IPS DF 19.7 (cell line): ENCODE data around the gene GK.
"Not testable (repeated sequence)": the region's sequence is repeated elsewhere in the genome, so short reads cannot be mapped to it uniquely, and the experiment has no call there.

ENCODE experiments used
- DNase-seq: peaks from one replicate; pipeline ENCODE4 v3.0.0-alpha.2; 2013; ENCODE audit warnings: low read depth, low spot score

The GK gene

DNA sequence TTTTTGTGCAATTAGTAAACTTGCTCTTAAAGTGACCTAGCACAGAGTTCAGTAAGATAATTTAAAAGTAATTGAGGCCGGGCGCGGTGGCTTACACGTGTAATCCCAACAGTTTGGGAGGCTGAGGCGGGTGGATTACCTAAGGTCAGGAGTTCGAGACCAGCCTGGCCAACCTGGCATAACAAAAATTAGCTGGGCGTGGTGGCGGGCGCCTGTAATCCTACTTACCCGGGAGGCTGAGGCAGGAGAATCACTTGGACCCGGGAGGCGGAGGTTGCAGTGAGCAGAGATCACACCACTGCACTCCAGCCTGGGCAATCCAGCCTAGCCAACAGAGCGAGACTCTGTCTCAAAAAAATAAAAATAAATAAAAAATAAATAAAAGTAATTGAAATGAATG lies 1.2 kb downstream of the GK start:
- not testable (repeated sequence) for DNase-seq

- DNase-seq, result no peak
These were observed 1.9 kb downstream of the GK start for GRCh38 chrX:30654989-30655607.

DNA sequence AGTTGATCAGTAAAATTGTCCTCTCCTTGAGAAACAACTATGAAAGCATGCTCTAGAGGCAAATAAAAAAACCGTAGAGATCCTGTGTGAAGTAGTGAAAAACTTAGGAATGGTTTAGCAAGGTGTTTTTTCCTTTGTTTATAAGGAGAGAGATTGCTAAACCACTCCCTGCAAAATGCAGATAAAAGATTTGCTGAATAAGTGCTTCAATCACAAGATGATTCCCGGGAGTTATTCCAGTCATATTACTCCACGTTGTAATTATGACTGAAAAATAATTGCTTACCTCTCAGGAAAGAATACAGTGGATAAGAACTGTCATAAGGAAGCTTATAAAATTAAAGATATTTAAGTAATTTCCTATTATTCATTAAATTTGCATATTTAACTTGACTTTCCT lies 2.8 kb downstream of the GK start:
- no peak for DNase-seq

GRCh38 chrX:30657196-30658161 lies 4.3 kb downstream of the GK start:
- DNase-seq, result no peak

GRCh38 chrX:30659421-30659820 lies 6.2 kb downstream of the GK start:
- DNase-seq, result no peak

- no peak for DNase-seq
These were observed 8.0 kb downstream of the GK start for GRCh38 chrX:30661228-30661627.

DNA sequence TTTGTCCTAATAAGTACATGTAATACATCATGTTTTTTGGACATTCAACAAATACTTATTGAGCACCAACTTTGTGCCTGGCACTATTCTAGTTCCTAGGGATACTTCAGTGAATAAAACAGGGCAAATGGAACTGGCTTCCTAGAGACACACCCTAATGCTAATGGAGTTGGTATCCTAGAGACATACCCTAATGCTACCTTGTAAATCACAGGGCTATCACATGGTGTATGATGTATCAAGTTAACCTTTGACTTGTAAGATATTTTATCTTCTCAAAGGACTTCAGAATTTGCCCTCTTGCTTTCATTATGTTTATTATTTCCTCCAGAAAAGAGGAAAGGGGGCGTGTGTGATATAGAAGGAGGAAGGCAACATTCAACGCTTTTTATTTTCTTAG lies 10.1 kb downstream of the GK start:
- DNase-seq, result no peak

DNA sequence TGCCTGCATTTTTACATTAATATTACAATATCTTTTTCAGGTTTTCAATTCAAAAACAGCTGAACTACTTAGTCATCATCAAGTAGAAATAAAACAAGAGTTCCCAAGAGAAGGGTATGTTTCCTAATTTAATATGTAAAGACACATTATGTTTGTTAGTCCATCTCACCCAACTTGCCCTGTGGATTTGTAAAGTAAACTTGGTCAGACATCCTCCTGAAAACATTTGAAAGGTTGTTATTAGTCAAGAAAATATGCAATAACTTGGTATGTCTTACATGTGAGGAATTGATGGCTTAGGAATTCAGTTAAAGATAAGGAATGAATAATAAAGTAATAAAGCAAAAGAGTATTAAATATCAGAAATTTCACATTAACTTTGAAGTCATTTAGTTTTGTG lies 12.2 kb downstream of the GK start:
- DNase-seq, result no peak

DNA sequence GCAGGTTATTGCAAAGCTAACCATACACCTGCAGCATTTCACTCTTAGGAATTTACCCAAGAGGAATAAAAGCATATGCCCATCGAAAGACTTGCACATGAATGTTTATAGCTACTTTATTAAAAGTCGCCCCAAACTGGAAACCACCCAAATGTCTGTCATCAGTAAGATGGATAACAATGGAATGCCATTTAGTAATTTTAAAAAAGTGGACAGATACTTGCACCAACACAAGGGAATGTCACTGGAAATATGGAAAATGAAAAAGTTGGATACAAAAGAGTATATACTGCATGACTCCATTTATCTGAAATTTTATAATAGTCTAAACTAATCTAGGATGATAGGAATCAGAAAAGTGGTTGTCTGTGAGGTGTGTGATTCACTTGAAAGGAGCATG lies 12.9 kb downstream of the GK start:
- no peak for DNase-seq

DNA sequence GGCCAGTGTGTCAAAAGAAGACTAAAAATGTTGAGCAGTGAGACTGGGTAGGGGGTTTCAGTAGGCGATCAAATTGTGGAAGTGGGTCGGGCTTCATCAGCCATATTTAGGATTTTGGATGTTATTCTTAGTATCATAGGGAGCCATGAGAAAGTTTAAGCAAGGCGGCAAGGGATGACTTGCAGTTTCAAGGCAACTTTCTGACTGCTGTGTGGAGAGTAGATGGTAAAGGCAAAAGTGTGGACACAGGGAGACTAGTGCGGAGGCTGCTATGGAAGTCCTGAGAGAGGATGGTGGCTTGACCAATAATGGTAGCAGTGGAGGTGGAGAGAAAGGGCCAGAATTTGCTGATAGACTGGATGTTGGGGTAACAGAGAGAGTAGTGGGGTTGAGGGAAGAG lies 15.4 kb downstream of the GK start:
- no peak for DNase-seq

DNA sequence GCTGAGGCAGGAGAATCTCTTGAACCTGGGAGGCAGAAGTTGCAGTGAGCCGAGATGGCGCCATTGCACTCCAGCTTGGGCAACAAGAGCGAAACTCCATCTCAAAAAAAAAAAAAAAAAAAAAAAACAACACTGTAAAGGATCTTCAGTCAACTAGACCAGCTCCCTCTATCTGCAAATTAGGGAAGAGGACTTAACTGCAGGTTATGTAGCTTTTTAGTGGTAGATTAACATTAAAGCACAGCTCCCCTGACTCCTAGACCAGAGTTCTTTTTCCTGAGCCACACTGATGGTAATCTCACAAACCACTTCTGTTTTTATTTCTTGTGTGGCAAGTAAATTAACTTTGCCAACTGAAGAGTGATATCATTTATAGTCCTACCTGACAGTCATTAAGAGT lies 18.0 kb downstream of the GK start:
- DNase-seq, result not testable (repeated sequence)

DNA sequence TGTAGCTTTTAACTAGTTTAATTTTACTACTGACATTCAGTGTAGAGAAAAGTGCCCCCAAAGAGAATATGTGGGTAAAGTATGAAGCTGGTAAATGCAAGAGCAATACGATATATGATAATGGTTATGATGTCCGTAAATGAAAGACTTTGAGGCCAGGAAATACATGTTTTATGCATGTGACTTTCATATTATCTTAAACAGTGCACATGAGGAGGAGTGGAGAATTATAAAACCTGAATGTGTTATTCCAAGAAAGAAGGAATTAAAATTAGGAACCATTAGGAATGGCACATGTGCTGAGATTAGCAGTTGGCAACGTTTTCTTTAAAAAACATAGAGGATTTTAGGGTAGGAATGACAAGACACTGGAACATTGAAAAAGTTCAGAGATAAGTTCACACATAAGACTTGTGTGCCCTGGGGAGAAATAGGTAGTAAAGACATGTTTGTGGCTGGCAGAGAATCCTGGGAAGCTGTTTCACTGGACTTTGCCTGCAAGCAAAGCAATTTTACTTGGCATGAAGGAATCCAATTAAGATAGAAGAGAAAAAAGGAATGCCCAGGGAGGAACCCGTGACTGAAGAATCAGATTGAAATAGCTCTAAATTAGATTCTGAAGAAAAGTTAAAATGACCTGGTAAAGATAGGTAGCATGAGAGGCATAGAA lies 20.0 kb downstream of the GK start:
- no peak for DNase-seq

DNA sequence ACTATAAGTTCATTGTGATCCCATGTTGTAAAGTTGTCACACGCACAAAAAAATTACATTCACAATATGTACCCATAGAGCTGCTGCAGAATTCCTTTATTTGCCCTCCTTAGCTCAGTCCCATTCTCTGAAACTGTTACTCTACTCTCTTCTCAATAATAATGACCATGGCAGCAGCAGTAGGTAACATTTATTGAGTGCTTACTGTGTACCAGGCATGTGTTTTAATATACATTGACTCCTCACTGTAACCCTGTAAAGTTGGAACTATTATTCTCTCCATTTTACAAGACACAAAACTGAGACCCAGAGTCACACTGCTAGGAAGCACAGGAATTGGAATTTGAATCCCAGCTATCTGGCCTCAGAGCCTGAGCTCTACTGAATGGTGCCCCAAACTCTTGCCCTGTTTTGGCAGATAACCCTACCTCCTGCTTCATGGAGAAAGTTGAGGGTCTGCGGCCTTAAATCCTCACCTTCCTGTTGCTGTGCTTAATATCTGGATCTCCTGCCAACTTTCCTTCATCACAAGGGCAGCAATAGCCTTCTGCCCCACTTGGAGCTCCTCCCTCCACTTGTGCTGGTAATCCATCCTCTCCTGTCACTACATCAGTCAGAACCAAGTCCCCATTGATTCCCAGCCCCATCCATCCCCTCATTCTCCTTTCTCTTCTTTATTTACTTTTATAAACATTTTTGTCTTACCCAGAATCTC lies 20.8 kb downstream of the GK start:
- DNase-seq, result no peak

GRCh38 chrX:30674799-30675198 lies 21.6 kb downstream of the GK start:
- DNase-seq, result no peak

DNA sequence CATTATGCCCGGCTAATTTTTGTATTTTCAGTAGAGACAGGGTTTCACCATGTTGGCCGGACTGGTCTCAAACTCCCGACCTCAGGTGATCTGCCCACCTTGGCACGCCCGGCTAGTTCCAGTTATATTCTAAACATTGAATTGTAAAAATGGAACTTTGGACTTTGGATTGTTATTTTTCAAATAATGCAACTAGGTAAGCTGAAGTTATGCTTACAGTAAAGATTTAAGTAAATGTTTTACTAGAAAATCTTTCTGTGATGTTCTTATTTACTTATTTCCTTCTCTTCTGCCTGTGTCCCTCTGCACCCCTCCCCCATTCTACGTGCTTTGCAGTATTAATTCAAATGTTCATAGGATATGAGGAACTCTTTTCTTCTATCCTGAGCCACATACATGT lies 26.1 kb downstream of the GK start:
- no peak for DNase-seq

DNA sequence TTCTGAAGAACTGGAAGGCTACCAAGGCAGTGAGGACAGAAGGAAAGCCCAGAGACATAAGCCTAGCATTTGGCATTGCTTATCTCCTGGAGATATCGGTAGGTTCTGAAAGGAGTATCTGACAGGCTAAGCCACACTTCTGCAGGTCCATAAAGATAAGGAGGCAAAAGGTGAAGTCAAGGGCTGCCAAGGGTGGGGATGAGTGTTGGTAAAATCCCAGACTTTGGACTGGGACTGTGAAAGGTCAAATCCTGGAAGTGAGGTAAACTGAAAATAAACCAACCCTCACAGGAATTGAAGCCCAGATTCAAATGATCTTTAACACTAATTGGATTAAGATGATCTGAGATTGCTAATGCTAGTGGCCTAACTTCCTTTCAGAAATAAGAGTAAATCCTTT lies 27.4 kb downstream of the GK start:
- no peak for DNase-seq

DNA sequence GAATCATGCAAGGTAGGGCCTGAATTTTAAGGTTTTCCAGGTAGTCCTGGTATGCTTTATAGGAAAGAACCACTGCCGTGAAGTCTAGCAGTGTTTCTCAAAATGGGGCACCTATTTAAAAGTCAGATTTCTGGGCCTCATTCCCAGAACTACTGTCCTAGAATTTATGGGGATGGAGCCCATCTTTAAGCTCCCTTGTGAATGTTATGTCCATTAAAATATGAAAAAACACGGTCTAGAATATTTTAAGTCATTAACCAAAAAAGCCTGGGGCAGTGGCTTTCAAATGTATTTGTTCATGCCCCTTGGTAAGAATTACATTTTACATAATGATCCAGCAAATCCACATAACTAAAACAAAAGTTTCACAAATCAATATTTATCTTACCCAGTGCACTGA lies 35.4 kb downstream of the GK start:
- DNase-seq, result no peak

DNA sequence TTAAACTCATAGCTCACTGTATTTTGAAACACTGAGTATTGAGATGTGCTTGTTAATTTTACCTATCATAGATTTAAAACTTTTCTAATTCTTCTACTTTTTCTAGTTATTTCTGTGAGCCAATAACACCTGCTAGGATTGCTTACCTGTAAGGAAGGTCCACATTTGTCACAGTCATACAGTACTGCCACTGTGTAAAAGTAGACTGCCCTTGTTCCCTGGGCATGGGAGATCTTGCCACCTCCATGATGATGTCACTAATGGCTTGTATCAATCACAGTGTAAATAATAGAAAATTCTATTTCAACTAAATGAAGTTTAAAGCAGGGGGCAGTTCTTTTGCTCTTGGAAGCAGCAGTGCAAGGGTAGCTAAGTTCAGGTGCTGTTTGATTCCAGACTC lies 35.9 kb downstream of the GK start:
- no peak for DNase-seq

DNA sequence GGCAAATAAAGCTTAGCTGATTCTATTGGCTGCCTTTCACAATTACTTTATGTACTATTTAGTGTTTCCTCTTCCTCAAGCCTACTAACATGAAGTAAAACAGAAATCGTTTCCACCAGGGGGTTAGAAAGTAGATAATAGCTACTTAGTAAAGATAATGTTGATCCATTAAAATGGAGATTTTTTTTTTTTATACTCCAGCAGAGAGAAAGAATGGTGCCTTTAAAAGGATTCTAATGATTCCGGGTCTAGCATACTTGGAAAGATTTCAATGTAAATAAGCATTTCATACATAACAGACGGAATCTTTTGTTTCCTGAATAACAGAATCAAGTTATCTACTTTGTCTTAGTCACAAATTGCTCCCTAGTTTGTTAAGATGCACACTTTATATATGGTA lies 37.1 kb downstream of the GK start:
- no peak for DNase-seq

GRCh38 chrX:30693999-30694650 lies 40.9 kb downstream of the GK start:
- DNase-seq, result no peak

DNA sequence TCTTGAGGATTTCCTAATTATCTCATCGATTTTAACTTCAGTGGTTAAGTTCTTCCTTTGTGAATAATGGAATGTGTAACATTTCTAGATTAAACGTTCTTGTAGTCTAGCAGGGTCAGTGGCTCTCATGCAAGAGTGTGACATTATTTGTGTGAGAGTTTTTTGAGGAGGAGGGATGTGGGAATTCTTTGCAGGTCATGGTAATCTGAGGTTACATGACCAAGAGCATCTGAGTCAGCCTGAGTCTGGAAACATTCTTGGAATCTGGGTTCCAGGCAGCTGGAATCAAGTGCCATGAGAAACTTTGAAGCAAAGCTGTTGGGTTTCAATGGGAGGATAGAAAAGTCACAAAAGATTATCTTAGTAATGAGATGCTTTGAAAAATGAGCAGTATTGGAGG lies 49.5 kb downstream of the GK start:
- no peak for DNase-seq
